Stimulated activated CD8-positive, alpha-beta memory T cell treated with anti-CD3 and anti-CD28 coated beads, Interleukin-2, amount 100 ng/mL, for 1 hour (primary cell): ENCODE measurements around the gene XPNPEP1.
"Not testable (repeated sequence)": the region's sequence is repeated elsewhere in the genome, so short reads cannot be mapped to it uniquely, and the experiment has no call there.

ENCODE experiments used
- DNase-seq, 2 donors: peaks; one replicate each; pipeline ENCODE4 v3.0.0-alpha.2; 2020; ENCODE audit warnings: low read depth in 2 of 2

The XPNPEP1 gene

GRCh38 chr10:109924087-109924486 is 776 bp upstream of the XPNPEP1 start:
- no peak for DNase-seq

- DNase-seq, result no peak
Observed at GRCh38 chr10:109922358-109922975, 844 bp downstream of the XPNPEP1 start.

GRCh38 chr10:109920016-109920415 is 3.3 kb downstream of the XPNPEP1 start:
- no peak for DNase-seq

- no peak for DNase-seq
Observed at GRCh38 chr10:109919220-109919619, 4.1 kb downstream of the XPNPEP1 start.

- DNase-seq, result not testable (repeated sequence)
Observed at GRCh38 chr10:109918707-109919106, 4.6 kb downstream of the XPNPEP1 start.

- DNase-seq, result no peak
Observed at GRCh38 chr10:109915566-109915965, 7.7 kb downstream of the XPNPEP1 start.

- no peak for DNase-seq
Observed at GRCh38 chr10:109914966-109915365, 8.3 kb downstream of the XPNPEP1 start.

GRCh38 chr10:109913306-109913892 is 9.9 kb downstream of the XPNPEP1 start:
- no peak for DNase-seq

- no peak for DNase-seq
Observed at GRCh38 chr10:109912335-109913281, 10.7 kb downstream of the XPNPEP1 start.

- DNase-seq, result no peak
Observed at GRCh38 chr10:109911903-109912302, 11.4 kb downstream of the XPNPEP1 start.

GRCh38 chr10:109906316-109906715 is 17.0 kb downstream of the XPNPEP1 start:
- DNase-seq, result no peak

- DNase-seq, result no peak
Observed at GRCh38 chr10:109904397-109904796, 18.9 kb downstream of the XPNPEP1 start.

GRCh38 chr10:109902992-109903947 is 20.0 kb downstream of the XPNPEP1 start:
- DNase-seq, result no peak

- no peak for DNase-seq
Observed at GRCh38 chr10:109899356-109900331, 23.7 kb downstream of the XPNPEP1 start.

- no peak for DNase-seq
Observed at GRCh38 chr10:109898666-109899355, 24.5 kb downstream of the XPNPEP1 start.

GRCh38 chr10:109898007-109898406 is 25.3 kb downstream of the XPNPEP1 start:
- no peak for DNase-seq

- no peak for DNase-seq
Observed at GRCh38 chr10:109895848-109896247, 27.5 kb downstream of the XPNPEP1 start.

- DNase-seq, result no peak
Observed at GRCh38 chr10:109895095-109895818, 28.1 kb downstream of the XPNPEP1 start.

- DNase-seq, result no peak
Observed at GRCh38 chr10:109894516-109894915, 28.8 kb downstream of the XPNPEP1 start.
